Measurements from ENCODE around the gene UBXN11.
"Not testable (repeated sequence)": the region's sequence is repeated elsewhere in the genome, so short reads cannot be mapped to it uniquely, and the experiment has no call there.

The UBXN11 gene

DNA sequence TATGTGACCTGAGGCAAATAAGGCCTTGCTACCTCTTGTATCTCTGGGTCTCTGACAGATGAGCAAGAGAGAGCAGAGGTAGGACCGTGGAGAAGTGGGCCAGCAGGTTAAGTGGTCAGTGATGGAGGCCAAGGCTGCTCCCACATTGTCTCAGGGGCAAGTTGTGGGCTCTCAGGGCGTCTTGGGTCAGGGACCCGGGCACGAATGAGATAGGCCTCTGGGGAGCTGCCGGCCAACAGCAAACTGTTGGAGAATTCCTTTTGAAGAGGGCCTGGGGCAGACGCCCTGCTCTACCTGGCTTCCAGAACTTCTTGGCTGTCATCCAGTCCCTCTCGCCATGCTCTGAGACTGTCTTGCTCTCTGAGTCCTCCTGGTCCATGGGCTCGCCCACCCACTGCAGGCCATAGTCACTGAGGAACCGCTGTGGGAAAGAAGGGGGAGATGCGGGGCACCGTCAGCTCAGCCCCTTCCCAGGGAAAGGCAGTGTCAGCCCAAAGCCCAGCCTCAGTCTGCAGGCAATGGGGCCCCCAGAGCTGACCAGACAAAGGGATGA is 12.4 kb downstream of the UBXN11 start:
- Histone ChIP-seq H3K4me1 (no peaks in the 10 kb centered on the region), H3K36me3 (no peaks in the 10 kb centered on the region), H3K9me3 (no peaks in the 10 kb centered on the region), H3K4me3 (ENCODE audit: low read depth, low read length) (no peak overlapping the region), H3K27me3 (no peaks in the 10 kb centered on the region)
- no peak for DNase-seq
- TF ChIP-seq, protein P1, sequence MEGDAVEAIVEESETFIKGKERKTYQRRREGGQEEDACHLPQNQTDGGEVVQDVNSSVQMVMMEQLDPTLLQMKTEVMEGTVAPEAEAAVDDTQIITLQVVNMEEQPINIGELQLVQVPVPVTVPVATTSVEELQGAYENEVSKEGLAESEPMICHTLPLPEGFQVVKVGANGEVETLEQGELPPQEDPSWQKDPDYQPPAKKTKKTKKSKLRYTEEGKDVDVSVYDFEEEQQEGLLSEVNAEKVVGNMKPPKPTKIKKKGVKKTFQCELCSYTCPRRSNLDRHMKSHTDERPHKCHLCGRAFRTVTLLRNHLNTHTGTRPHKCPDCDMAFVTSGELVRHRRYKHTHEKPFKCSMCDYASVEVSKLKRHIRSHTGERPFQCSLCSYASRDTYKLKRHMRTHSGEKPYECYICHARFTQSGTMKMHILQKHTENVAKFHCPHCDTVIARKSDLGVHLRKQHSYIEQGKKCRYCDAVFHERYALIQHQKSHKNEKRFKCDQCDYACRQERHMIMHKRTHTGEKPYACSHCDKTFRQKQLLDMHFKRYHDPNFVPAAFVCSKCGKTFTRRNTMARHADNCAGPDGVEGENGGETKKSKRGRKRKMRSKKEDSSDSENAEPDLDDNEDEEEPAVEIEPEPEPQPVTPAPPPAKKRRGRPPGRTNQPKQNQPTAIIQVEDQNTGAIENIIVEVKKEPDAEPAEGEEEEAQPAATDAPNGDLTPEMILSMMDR (IDR thresholded peaks at IDR 0.05; ENCODE audit: low read depth, low read length), result no peak

DNA sequence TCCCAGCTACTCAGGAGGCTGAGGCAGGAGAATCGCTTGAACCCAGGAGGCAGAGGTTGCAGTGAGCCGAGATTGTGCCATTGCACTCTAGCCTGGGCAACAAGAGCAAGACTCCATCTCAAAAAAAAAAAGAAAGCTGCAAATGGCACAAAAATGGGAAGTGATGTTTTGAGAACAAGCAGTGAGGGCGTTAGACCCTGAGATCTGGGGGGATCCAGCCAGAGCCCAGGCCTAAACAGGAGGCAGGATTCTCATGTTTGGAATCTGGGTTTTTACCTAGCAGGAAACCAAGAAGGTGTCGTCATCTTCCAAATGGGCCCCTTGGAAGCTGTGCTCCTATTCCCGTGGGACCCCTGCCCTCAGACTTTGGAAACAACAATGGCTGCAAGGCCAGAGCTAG is 13.7 kb downstream of the UBXN11 start:
- H3K36me3 ChIP-seq; H3K4me3 ChIP-seq (ENCODE audit: low read depth, low read length); H3K9me3 ChIP-seq; H3K4me1 ChIP-seq; DNase-seq; H3K27me3 ChIP-seq: not testable (repeated sequence)

DNA sequence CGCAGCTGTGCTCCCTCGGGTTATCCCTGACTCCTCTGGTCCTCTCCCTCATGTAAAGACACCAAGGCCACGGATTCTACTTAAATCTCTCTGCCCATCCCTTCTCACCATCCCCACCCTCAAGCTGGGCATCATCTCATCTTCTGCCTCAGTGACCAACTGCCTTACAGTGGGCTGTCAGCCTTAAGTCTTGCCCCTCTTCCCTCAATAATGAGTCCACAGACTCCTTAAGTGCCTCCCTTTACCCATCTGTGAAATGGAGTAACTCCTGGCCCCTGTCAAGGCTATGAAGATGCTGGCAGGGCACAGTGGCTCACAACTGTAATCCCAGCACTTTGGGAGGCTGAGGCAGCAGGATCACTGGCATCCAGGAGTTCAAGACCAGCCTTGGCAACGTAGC is 14.5 kb downstream of the UBXN11 start:
- Histone ChIP-seq H3K4me1 (no peaks in the 10 kb centered on the region), H3K4me3 (ENCODE audit: low read depth, low read length) (no peak overlapping the region), H3K27me3 (no peaks in the 10 kb centered on the region), H3K36me3 (no peaks in the 10 kb centered on the region), H3K9me3 (no peaks in the 10 kb centered on the region)
- TF ChIP-seq, protein P1 (IDR thresholded peaks at IDR 0.05; ENCODE audit: low read depth, low read length), result no peak
- DNase-seq, result no peak

DNA sequence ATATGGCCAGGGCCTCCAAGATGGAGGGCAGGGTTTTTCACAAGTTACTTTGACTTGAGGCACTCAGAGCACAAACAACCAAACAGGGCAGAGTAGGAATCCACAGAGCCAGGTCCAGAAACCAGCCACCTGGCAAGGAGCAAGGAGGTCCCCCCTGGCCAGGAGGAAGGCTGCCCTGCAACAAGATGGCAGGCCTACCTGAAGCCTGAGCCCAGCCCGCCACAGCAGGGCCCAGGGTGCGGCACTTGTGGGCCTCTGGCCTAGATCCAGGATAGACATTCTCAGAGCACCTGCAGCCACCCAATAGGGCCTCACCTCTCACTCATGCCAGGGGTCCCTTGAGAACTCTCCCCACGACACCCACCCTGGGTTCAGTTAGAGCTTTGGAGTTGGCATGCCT is 15.0 kb downstream of the UBXN11 start:
- H3K27me3 ChIP-seq, result no peaks in the 10 kb centered on the region
- H3K9me3 ChIP-seq, result no peaks in the 10 kb centered on the region
- DNase-seq, result no peak
- H3K4me1 ChIP-seq, result no peaks in the 10 kb centered on the region
- no peak overlapping the region for H3K4me3 ChIP-seq (ENCODE audit: low read depth, low read length)
- TF ChIP-seq, protein P1 (IDR thresholded peaks at IDR 0.05; ENCODE audit: low read depth, low read length), result no peak
- no peaks in the 10 kb centered on the region for H3K36me3 ChIP-seq

DNA sequence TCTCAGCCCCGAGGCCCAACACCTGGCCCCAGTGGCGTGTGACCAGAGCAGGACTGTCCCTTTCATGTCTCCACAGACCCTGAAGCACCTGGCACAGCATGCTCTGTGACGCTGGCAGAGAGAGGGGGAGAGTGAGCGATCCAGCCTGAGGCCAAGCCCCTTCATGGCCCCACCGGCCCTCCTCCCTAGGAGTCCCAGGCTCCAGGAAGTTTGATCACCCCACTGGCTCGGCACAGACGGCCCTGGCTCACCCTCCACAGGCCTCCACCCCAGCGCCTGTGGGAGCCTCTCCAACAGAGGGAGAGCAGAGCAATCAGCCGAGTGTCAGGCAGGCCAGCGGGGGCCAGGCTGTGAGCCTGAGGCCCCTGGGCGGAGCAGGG is 15.6 kb downstream of the UBXN11 start:
- Histone ChIP-seq H3K36me3 (no peaks in the 10 kb centered on the region), H3K9me3 (no peaks in the 10 kb centered on the region), H3K27me3 (no peaks in the 10 kb centered on the region), H3K4me3 (ENCODE audit: low read depth, low read length) (no peak overlapping the region), H3K4me1 (no peaks in the 10 kb centered on the region)
- peak; percentile 24 for DNase-seq
- TF ChIP-seq, protein P1 (IDR thresholded peaks at IDR 0.05; ENCODE audit: low read depth, low read length), result no peak

DNA sequence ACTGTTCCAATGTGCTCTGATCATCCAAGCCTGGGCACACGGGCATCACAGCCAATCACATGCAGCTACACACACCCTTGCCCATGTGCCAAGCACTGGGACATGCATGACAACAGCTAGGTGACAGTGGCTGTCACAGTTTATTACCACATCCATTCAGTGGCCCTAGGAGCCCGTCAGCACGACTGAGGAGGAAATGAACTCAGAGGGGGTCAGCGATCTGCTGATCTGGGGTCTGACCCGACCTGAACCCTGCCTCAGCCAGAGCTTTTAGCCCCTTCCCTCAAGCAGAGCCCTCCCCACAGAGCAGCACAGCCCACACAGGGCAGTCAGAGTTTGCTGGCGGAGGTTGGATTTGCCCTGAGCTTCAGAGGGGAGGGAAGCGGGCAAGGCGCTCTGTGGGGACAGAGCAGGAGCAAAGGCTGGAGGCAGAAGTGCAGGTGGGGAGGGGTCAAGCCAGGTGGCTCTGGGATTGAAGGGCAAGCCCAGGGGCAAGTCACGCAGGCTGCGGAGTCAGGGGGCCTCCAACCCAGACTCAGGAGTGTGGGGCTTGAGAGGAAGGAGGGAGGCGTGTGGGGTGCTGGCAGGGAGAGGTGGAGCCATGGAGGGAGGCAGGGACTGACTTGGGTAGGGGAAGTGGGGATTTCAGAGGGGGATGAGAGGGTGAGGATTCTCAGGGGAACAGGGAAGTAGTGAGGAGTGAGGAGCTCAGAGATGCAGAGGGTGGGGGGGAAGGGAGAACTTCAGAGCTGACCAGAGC is 16.1 kb downstream of the UBXN11 start:
- no peaks in the 10 kb centered on the region for H3K9me3 ChIP-seq
- DNase-seq, result no peak
- no peaks in the 10 kb centered on the region for H3K27me3 ChIP-seq
- TF ChIP-seq, protein P1 (IDR thresholded peaks at IDR 0.05; ENCODE audit: low read depth, low read length), result no peak
- no peaks in the 10 kb centered on the region for H3K4me1 ChIP-seq
- H3K36me3 ChIP-seq, result no peaks in the 10 kb centered on the region
- no peak overlapping the region for H3K4me3 ChIP-seq (ENCODE audit: low read depth, low read length)
